Panc1 (cell line): Measurements from ENCODE around the gene MAD1L1. TPM values are rescaled to one million over a fixed set of nuclear protein-coding genes. Genes with fewer than 3 reads are reported as not detected.

Experiments
- ATAC-seq: fragments of 200-7000 bp; cut with Tn5 transposase; 2 replicates; pipeline ENCODE4 v1.9.1; 2020; ENCODE audit warnings: mild to moderate bottlenecking, moderate library complexity
- BruUV-seq: library from RNA; stranded (reverse); fragments of 400-500 nt; replicated peaks from 2 replicates; lab custom pipeline; 2021; lab: Mats Ljungman, UMichigan
- CTCF ChIA-PET: fragments of 300-600 bp; sonication (Branson Sonifier 250); formaldehyde crosslinking; loops from one replicate; lab custom pipeline; 2022; ENCODE audit warnings: antibody characterized with exemption; lab: Charles Lee
- POLR2A ChIA-PET: fragments of 300-600 bp; sonication (Branson Sonifier 250); formaldehyde crosslinking; loops from one replicate; lab custom pipeline; 2022; ENCODE audit warnings: antibody characterized with exemption; lab: Charles Lee
- DNase-seq: peaks from one replicate; pipeline ENCODE4 v3.0.0-alpha.2; 2010; ENCODE audit warnings: low read depth, low spot score
- H3K27ac ChIP-seq: 2 replicates; pipeline ENCODE4 v1.5.1; 2011; ENCODE audit warnings: mild to moderate bottlenecking, low read length, inconsistent platforms
- H3K27me3 ChIP-seq: fragments of 200-500 bp; sonication (Bioruptor generic); 2 replicates; pipeline ENCODE4 v1.6.0; 2014; ENCODE audit warnings: low read length, inconsistent platforms; ENCODE audit not compliant: control insufficient read depth, insufficient read depth
- H3K36me3 ChIP-seq: fragments of 200-500 bp; sonication (Bioruptor generic); 2 replicates; pipeline ENCODE4 v1.5.1; 2014; ENCODE audit warnings: inconsistent platforms, mild to moderate bottlenecking, low read length, moderate library complexity; ENCODE audit not compliant: control insufficient read depth, insufficient read depth
- H3K4me1 ChIP-seq: 2 replicates; pipeline ENCODE4 v1.5.1; 2011; ENCODE audit warnings: inconsistent platforms, mild to moderate bottlenecking, low read length, moderate library complexity; ENCODE audit not compliant: control insufficient read depth, insufficient read depth
- H3K4me3 ChIP-seq, 2 experiments: 2 replicates each; pipeline ENCODE4 v1.5.1; 2011 to 2012; ENCODE audit warnings: low read depth in 2 of 2, low read length in 2 of 2, mild to moderate bottlenecking in 2 of 2, inconsistent platforms in 1 of 2, moderate library complexity in 1 of 2
- H3K9me3 ChIP-seq: fragments of 200-500 bp; sonication (Bioruptor generic); 2 replicates; pipeline ENCODE4 v1.5.1; 2014; ENCODE audit warnings: low read depth, mild to moderate bottlenecking, inconsistent platforms, low read length, moderate library complexity; ENCODE audit not compliant: control insufficient read depth, insufficient read depth
- CTCF ChIP-seq: fragments of 450-650 bp; IDR thresholded peaks from 2 replicates; pipeline ENCODE4 v1.5.1; 2017; ENCODE audit warnings: mild to moderate bottlenecking
- POLR2AphosphoS5 ChIP-seq: IDR thresholded peaks from 2 replicates; pipeline ENCODE4 v1.6.1; 2012; ENCODE audit warnings: mild to moderate bottlenecking, low read depth, low read length, moderate library complexity
- REST ChIP-seq, 2 experiments: IDR thresholded peaks; 2 replicates each; pipeline ENCODE4 v1.6.1; 2011 to 2012; ENCODE audit warnings: low read depth in 2 of 2, control low read depth in 1 of 2, low read length in 1 of 2, mild to moderate bottlenecking in 1 of 2, moderate library complexity in 1 of 2; ENCODE audit not compliant: insufficient read depth in 1 of 2
- SIN3A ChIP-seq: IDR thresholded peaks from 2 replicates; pipeline ENCODE4 v1.6.1; 2012; ENCODE audit warnings: low read depth, mild to moderate bottlenecking, low read length, moderate library complexity, borderline replicate concordance; ENCODE audit not compliant: insufficient read depth
- TCF7L2 ChIP-seq: IDR thresholded peaks from 2 replicates; pipeline ENCODE4 v1.6.1; 2011; ENCODE audit warnings: mild to moderate bottlenecking, low read depth, low read length, inconsistent platforms
- in situ Hi-C: cut with HindIII; loops from 2 replicates; pipeline ENCODE4 v1.10.0; 2016; ENCODE audit warnings: low sequenced_read_pairs, low pct_unique_long_range_greater_than_20kb
- intact Hi-C: fragments of 100-400 bp; cut with micrococcal nuclease; formaldehyde crosslinking; loops from one replicate; pipeline ENCODE4 v1.10.0; 2022; ENCODE audit not compliant: unreplicated experiment
- total RNA-seq: library from RNA; stranded (reverse); gene quantifications from one replicate; pipeline ENCODE4 v1.2.1, GENCODE V29; 2021; ENCODE audit not compliant: unreplicated experiment

Gene MAD1L1
- total RNA-seq, 1 experiment from 2014 or later = 70.8 TPM

- no peak overlapping the region for H3K27ac ChIP-seq
These were observed 89.3 kb downstream of the MAD1L1 start for GRCh38 chr7:2143450-2143849.

GRCh38 chr7:2142386-2142785 is 90.4 kb downstream of the MAD1L1 start:
- H3K4me1 ChIP-seq = no peaks in the 10 kb centered on the region
- ATAC-seq = no peak
- intact Hi-C loops = no loop called here
- ChIA-PET POLR2A (no interaction called here), CTCF (no interaction called here)
- H3K27ac ChIP-seq = no peak overlapping the region
- H3K27me3 ChIP-seq = no peaks in the 10 kb centered on the region
- DNase-seq = no peak
- no peak for TF ChIP-seq CTCF
- no peak for TF ChIP-seq SIN3A
- TF ChIP-seq REST (IDR thresholded peaks at IDR 0.05; ENCODE audit: insufficient read depth in 1 of 2, low read depth in 2 of 2, low read length in 1 of 2) = no peak
- no peak for TF ChIP-seq TCF7L2
- TF ChIP-seq POLR2AphosphoS5 = no peak
- in situ Hi-C loops = no loop called here
- no peaks in the 10 kb centered on the region for H3K9me3 ChIP-seq
- H3K36me3 ChIP-seq = no peaks in the 10 kb centered on the region
- no TSS peak for BruUV-seq
- H3K4me3 ChIP-seq = no peak overlapping the region

More at GRCh38 chr7:2143450-2143849, 89.3 kb downstream of the MAD1L1 start:
- ATAC-seq (no peak), DNase-seq (no peak)
- H3K4me1 ChIP-seq = no peaks in the 10 kb centered on the region
- H3K9me3 ChIP-seq = no peaks in the 10 kb centered on the region
- ChIA-PET POLR2A (no interaction called here), CTCF (no interaction called here)
- no peaks in the 10 kb centered on the region for H3K36me3 ChIP-seq
- no peak overlapping the region for H3K4me3 ChIP-seq
- no TSS peak for BruUV-seq
- in situ Hi-C loops = no loop called here
- no peaks in the 10 kb centered on the region for H3K27me3 ChIP-seq
- intact Hi-C loops = no loop called here
- no peak for TF ChIP-seq POLR2AphosphoS5
- no peak for TF ChIP-seq CTCF
- no peak for TF ChIP-seq REST (IDR thresholded peaks at IDR 0.05; ENCODE audit: insufficient read depth in 1 of 2, low read depth in 2 of 2, low read length in 1 of 2)
